MCF 10A (cell line): Measurements from ENCODE around the gene ADPRH. TPM values are rescaled to one million over a fixed set of nuclear protein-coding genes. Genes with fewer than 3 reads are reported as not detected.

Source experiments
- BruUV-seq: library from RNA; stranded (reverse); fragments of 400-500 nt; replicated peaks from 2 replicates; lab custom pipeline; 2021; lab: Mats Ljungman, UMichigan
- CTCF ChIA-PET: fragments of 300-600 bp; sonication (Branson Sonifier 250); formaldehyde crosslinking; extraction: SDS; loops from one replicate; lab custom pipeline; 2021; ENCODE audit warnings: antibody characterized with exemption, inconsistent platforms; lab: Yijun Ruan, JAX
- POLR2A ChIA-PET: fragments of 300-600, 350-650 bp; sonication (Branson Sonifier 250); formaldehyde crosslinking; extraction: SDS; loops from one replicate; lab custom pipeline; 2020; ENCODE audit warnings: antibody characterized with exemption, inconsistent platforms; lab: Yijun Ruan, JAX
- DNase-seq: peaks from one replicate; pipeline ENCODE4 v3.0.0-alpha.2; 2018; ENCODE audit not compliant: unreplicated experiment
- H3K27ac Mint-ChIP-seq: one replicate; pipeline ENCODE4 v1.8.0; 2022; ENCODE audit warnings: mild to moderate bottlenecking, low read depth, mixed read lengths; ENCODE audit not compliant: unreplicated experiment
- H3K27me3 Mint-ChIP-seq: one replicate; pipeline ENCODE4 v1.8.0; 2022; ENCODE audit warnings: mixed read lengths; ENCODE audit not compliant: insufficient read depth, unreplicated experiment
- H3K36me3 Mint-ChIP-seq: one replicate; pipeline ENCODE4 v1.8.0; 2022; ENCODE audit warnings: mild to moderate bottlenecking, moderate library complexity, mixed read lengths; ENCODE audit not compliant: insufficient read depth, unreplicated experiment
- H3K4me1 Mint-ChIP-seq: one replicate; pipeline ENCODE4 v1.8.0; 2022; ENCODE audit warnings: mixed read lengths; ENCODE audit not compliant: insufficient read depth, unreplicated experiment
- H3K4me3 Mint-ChIP-seq: one replicate; pipeline ENCODE4 v1.8.0; 2022; ENCODE audit warnings: mild to moderate bottlenecking, moderate library complexity, mixed read lengths; ENCODE audit not compliant: unreplicated experiment
- H3K9me3 Mint-ChIP-seq: one replicate; pipeline ENCODE4 v1.8.0; 2022; ENCODE audit warnings: mixed read lengths; ENCODE audit not compliant: unreplicated experiment
- intact Hi-C: fragments of 100-400 bp; cut with micrococcal nuclease; formaldehyde crosslinking; loops from 2 replicates; pipeline ENCODE4 v1.14.1; 2022
- total RNA-seq: library from RNA; stranded (reverse); gene quantifications from 2 replicates; pipeline ENCODE4 v1.2.3, GENCODE V29; 2022
- TF ChIP-seq, protein P1 (sequence below): fragments of 200-600 bp; IDR thresholded peaks from one replicate; pipeline ENCODE4 v1.8.0; 2022; ENCODE audit warnings: antibody characterized with exemption, mild to moderate bottlenecking; ENCODE audit not compliant: unreplicated experiment

Gene ADPRH
- total RNA-seq, 1 experiment from 2014 or later = not detected

DNA sequence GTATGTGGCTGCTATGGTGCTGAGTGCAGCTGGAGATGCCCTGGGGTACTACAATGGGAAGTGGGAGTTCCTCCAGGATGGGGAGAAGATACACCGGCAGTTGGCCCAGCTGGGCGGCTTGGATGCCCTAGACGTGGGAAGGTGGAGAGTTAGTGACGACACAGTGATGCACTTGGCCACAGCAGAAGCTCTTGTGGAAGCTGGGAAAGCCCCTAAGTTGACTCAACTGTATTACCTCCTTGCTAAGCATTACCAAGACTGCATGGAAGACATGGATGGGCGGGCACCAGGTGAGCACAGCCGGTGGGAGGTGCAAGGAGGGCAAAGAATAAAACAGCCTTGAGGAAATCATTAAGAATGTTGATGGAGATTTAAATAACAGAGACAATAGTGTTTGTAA lies 2.9 kb downstream of the ADPRH start:
- Mint-ChIP-seq H3K4me3 (no peak overlapping the region), H3K27ac (no peak overlapping the region), H3K27me3 (no peaks in the 10 kb centered on the region), H3K36me3 (no peaks in the 10 kb centered on the region), H3K9me3 (no peaks in the 10 kb centered on the region), H3K4me1 (peaks cover 5% of the 10 kb centered on the region)
- no TSS peak for BruUV-seq
- DNase-seq = peak; percentile 20
- POLR2A ChIA-PET = no interaction called here
- intact Hi-C loops = no loop called here
- CTCF ChIA-PET = interaction anchor here (0.7 to 1.1 kb wide), 2 partner anchors 53 to 84 kb away, joined by 3 to 4 read pairs; no protein-coding TSS in a partner anchor
- TF ChIP-seq, protein P1, sequence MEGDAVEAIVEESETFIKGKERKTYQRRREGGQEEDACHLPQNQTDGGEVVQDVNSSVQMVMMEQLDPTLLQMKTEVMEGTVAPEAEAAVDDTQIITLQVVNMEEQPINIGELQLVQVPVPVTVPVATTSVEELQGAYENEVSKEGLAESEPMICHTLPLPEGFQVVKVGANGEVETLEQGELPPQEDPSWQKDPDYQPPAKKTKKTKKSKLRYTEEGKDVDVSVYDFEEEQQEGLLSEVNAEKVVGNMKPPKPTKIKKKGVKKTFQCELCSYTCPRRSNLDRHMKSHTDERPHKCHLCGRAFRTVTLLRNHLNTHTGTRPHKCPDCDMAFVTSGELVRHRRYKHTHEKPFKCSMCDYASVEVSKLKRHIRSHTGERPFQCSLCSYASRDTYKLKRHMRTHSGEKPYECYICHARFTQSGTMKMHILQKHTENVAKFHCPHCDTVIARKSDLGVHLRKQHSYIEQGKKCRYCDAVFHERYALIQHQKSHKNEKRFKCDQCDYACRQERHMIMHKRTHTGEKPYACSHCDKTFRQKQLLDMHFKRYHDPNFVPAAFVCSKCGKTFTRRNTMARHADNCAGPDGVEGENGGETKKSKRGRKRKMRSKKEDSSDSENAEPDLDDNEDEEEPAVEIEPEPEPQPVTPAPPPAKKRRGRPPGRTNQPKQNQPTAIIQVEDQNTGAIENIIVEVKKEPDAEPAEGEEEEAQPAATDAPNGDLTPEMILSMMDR = no peak

DNA sequence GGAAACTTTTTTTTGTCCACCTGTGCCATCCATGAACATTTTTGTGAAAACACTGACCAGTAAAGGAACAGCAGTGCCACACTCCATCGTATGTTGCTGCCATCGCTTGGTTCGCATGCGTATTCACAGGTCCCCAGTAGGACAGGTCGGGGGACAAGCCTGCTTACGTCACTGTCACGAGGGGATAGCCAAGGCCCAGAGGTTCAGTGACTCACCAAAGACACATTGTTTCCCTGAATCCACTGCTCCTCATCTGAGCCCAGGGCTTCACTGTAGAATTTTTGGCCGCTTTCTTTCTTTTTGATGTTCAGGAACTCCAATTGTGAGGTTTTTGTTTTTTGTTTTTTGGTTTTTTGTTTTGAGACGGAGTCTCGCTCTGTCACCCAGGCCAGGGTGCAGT lies 5.9 kb downstream of the ADPRH start:
- Mint-ChIP-seq H3K27me3 (peaks cover 12% of the 10 kb centered on the region), H3K9me3 (peaks cover 8% of the 10 kb centered on the region), H3K4me3 (no peak overlapping the region), H3K27ac (no peak overlapping the region), H3K4me1 (peaks cover 5% of the 10 kb centered on the region), H3K36me3 (no peaks in the 10 kb centered on the region)
- no TSS peak for BruUV-seq
- TF ChIP-seq, protein P1 = no peak
- POLR2A ChIA-PET = no interaction called here
- CTCF ChIA-PET = interaction anchor here (0.6 kb wide), 1 partner anchor 62 kb away, joined by 3 read pairs; no protein-coding TSS in a partner anchor
- DNase-seq = no peak
- intact Hi-C loops = no loop called here

- Mint-ChIP-seq H3K27me3 (peaks cover 12% of the 10 kb centered on the region), H3K27ac (no peak overlapping the region), H3K4me1 (peaks cover 5% of the 10 kb centered on the region), H3K36me3 (no peaks in the 10 kb centered on the region), H3K9me3 (peaks cover 8% of the 10 kb centered on the region), H3K4me3 (no peak overlapping the region)
- DNase-seq = no peak
- no TSS peak for BruUV-seq
- ChIA-PET CTCF (interaction anchor here (0.6 to 0.8 kb wide), 2 partner anchors 31 to 62 kb away, joined by 3 read pairs; no protein-coding TSS in a partner anchor), POLR2A (no interaction called here)
- intact Hi-C loops = no loop called here
- TF ChIP-seq, protein P1 = no peak
These were observed 6.7 kb downstream of the ADPRH start for GRCh38 chr3:119585856-119586570.

- Mint-ChIP-seq H3K27ac (no peak overlapping the region), H3K36me3 (no peaks in the 10 kb centered on the region), H3K9me3 (peaks cover 8% of the 10 kb centered on the region), H3K4me3 (no peak overlapping the region), H3K4me1 (peaks cover 5% of the 10 kb centered on the region), H3K27me3 (peaks cover 12% of the 10 kb centered on the region)
- ChIA-PET CTCF (interaction anchor here (0.8 to 0.9 kb wide), 2 partner anchors 31 to 53 kb away, joined by 3 to 4 read pairs; no protein-coding TSS in a partner anchor), POLR2A (no interaction called here)
- DNase-seq = no peak
- intact Hi-C loops = no loop called here
- TF ChIP-seq, protein P1 = no peak
- no TSS peak for BruUV-seq
These were observed 7.5 kb downstream of the ADPRH start for GRCh38 chr3:119586733-119587172.
